ENCODE results near the gene DLGAP4. TPM values are rescaled to one million over a fixed set of nuclear protein-coding genes. Genes with fewer than 3 reads are reported as not detected.

DLGAP4 gene
- total RNA-seq = 20.6 TPM

GRCh38 chr20:36305602-36306551 is at the start of gene DLGAP4:
DLGAP4 (plus strand) TSS chr20:36306339; CDS start chr20:36431718, 125,379 bp downstream.
- DNase-seq = peak; percentile 17

- no peak for DNase-seq
Observed at GRCh38 chr20:36259177-36260061, 46.7 kb upstream of the DLGAP4 start.

GRCh38 chr20:36260316-36260715 is 45.8 kb upstream of the DLGAP4 start:
- no peak for DNase-seq

GRCh38 chr20:36261389-36262105 is 44.6 kb upstream of the DLGAP4 start:
- peak; percentile 31 for DNase-seq

- no peak for DNase-seq
Observed at GRCh38 chr20:36262440-36262839, 43.7 kb upstream of the DLGAP4 start.

- DNase-seq = no peak
Observed at GRCh38 chr20:36264426-36265246, 41.5 kb upstream of the DLGAP4 start.

- DNase-seq = no peak
Observed at GRCh38 chr20:36266189-36266588, 40.0 kb upstream of the DLGAP4 start.

GRCh38 chr20:36267605-36268381 is 38.3 kb upstream of the DLGAP4 start:
- DNase-seq = peak; percentile 32

GRCh38 chr20:36268440-36269342 is 37.4 kb upstream of the DLGAP4 start:
- DNase-seq = peak; percentile 77

GRCh38 chr20:36269507-36269906 is 36.6 kb upstream of the DLGAP4 start:
- no peak for DNase-seq

GRCh38 chr20:36270744-36271638 is 35.1 kb upstream of the DLGAP4 start:
- DNase-seq = no peak

GRCh38 chr20:36271639-36272546 is 34.2 kb upstream of the DLGAP4 start:
- DNase-seq = no peak

GRCh38 chr20:36272547-36273220 is 33.5 kb upstream of the DLGAP4 start:
- DNase-seq = no peak

- DNase-seq = no peak
Observed at GRCh38 chr20:36273414-36274180, 32.5 kb upstream of the DLGAP4 start.

GRCh38 chr20:36274181-36274841 is 31.8 kb upstream of the DLGAP4 start:
- DNase-seq = peak; percentile 19
